HEK293 (cell line): Measurements from ENCODE around the gene RAC3.
A peak's percentile ranks its signal among the peaks of the same experiment; 100 is the strongest.

Experiments used
- CTCF ChIA-PET: fragments of 350-600 bp; formaldehyde crosslinking; extraction: SDS; loops from one replicate; lab custom pipeline; 2021; ENCODE audit warnings: antibody characterized with exemption; lab: Yijun Ruan, JAX
- POLR2A ChIA-PET: fragments of 300-600 bp; formaldehyde crosslinking; extraction: SDS; loops from one replicate; lab custom pipeline; 2020; ENCODE audit warnings: antibody characterized with exemption, inconsistent platforms; lab: Yijun Ruan, JAX
- H3K27ac ChIP-seq: fragments of 200-500 bp; sonication (Bioruptor generic); 2 replicates; pipeline ENCODE4 v1.5.1; 2014; ENCODE audit warnings: low read depth, low read length, control low read depth, inconsistent platforms; ENCODE audit errors: extremely low read depth
- H3K36me3 ChIP-seq, 2 experiments: fragments of 200-500 bp in 1 of 2; sonication (Bioruptor generic) in 1 of 2; 1 replicate in 1 of 2; 2 replicates in 1 of 2; pipeline ENCODE4 v1.5.1; 2014 to 2017; ENCODE audit warnings: inconsistent platforms in 2 of 2, low read length in 2 of 2; ENCODE audit not compliant: control insufficient read depth in 2 of 2, insufficient read depth in 1 of 2
- H3K4me1 ChIP-seq: fragments of 200-500 bp; sonication (Bioruptor generic); 2 replicates; pipeline ENCODE4 v1.5.1; 2014; ENCODE audit warnings: mild to moderate bottlenecking, low read length, inconsistent platforms; ENCODE audit not compliant: control insufficient read depth, insufficient read depth
- H3K4me3 ChIP-seq: 2 replicates; pipeline ENCODE4 v1.5.1; 2011; ENCODE audit warnings: low read depth, mild to moderate bottlenecking, control low read depth, low read length, moderate library complexity
- H3K9me3 ChIP-seq: fragments of 200-500 bp; sonication (Bioruptor generic); 2 replicates; pipeline ENCODE4 v1.5.1; 2014; ENCODE audit warnings: low read depth, low read length, inconsistent platforms; ENCODE audit not compliant: control insufficient read depth, insufficient read depth
- EGR2 ChIP-seq: fragments of 450-650 bp; formaldehyde crosslinking; IDR thresholded peaks from 2 replicates; pipeline ENCODE4 v1.5.1; 2016; ENCODE audit warnings: low read depth, missing biosample characterization, missing genetic modification characterization
- GFI1B ChIP-seq: fragments of 450-650 bp; formaldehyde crosslinking; IDR thresholded peaks from 2 replicates; pipeline ENCODE4 v1.5.1; 2016; ENCODE audit warnings: missing biosample characterization, missing genetic modification characterization
- GLIS2 ChIP-seq: fragments of 450-650 bp; formaldehyde crosslinking; IDR thresholded peaks from 2 replicates; pipeline ENCODE4 v1.5.1; 2016; ENCODE audit warnings: missing biosample characterization, missing genetic modification characterization
- HOXC10 ChIP-seq: sonication (generic); formaldehyde crosslinking; IDR thresholded peaks from 2 replicates; pipeline ENCODE4 v1.8.1; 2023; ENCODE audit warnings: mild to moderate bottlenecking, missing genetic modification reagents
- IKZF3 ChIP-seq: fragments of 450-650 bp; IDR thresholded peaks from 2 replicates; pipeline ENCODE4 v1.5.0; 2018; ENCODE audit warnings: missing biosample characterization, mild to moderate bottlenecking, missing genetic modification characterization, moderate library complexity
- KLF1 ChIP-seq: fragments of 450-650 bp; formaldehyde crosslinking; IDR thresholded peaks from 2 replicates; pipeline ENCODE4 v1.5.1; 2016; ENCODE audit warnings: missing biosample characterization, missing genetic modification characterization
- KLF7 ChIP-seq: fragments of 450-650 bp; formaldehyde crosslinking; IDR thresholded peaks from 2 replicates; pipeline ENCODE4 v1.5.1; 2016; ENCODE audit warnings: missing biosample characterization, missing genetic modification characterization, borderline replicate concordance
- MZF1 ChIP-seq: fragments of 450-650 bp; formaldehyde crosslinking; IDR thresholded peaks from 2 replicates; pipeline ENCODE4 v1.5.1; 2017; ENCODE audit warnings: missing biosample characterization, missing genetic modification characterization, borderline replicate concordance
- OSR2 ChIP-seq: fragments of 450-650 bp; formaldehyde crosslinking; IDR thresholded peaks from 2 replicates; pipeline ENCODE4 v1.5.1; 2016; ENCODE audit warnings: missing biosample characterization, missing genetic modification characterization
- PRDM1 ChIP-seq: fragments of 450-650 bp; formaldehyde crosslinking; IDR thresholded peaks from 2 replicates; pipeline ENCODE4; 2016; ENCODE audit warnings: missing biosample characterization, missing genetic modification characterization
- ZBTB20 ChIP-seq: fragments of 450-650 bp; formaldehyde crosslinking; IDR thresholded peaks from 2 replicates; pipeline ENCODE4 v1.5.1; 2016; ENCODE audit warnings: missing biosample characterization, missing genetic modification characterization
- ZFHX2 ChIP-seq: fragments of 450-650 bp; formaldehyde crosslinking; conservative IDR thresholded peaks from 2 replicates; pipeline ENCODE4 v1.5.1; 2016; ENCODE audit warnings: missing biosample characterization, missing genetic modification characterization
- ZNF174 ChIP-seq: fragments of 450-650 bp; formaldehyde crosslinking; IDR thresholded peaks from 2 replicates; pipeline ENCODE4 v1.5.0; 2017; ENCODE audit warnings: missing biosample characterization, mild to moderate bottlenecking, missing genetic modification characterization
- ZNF248 ChIP-seq: fragments of 450-650 bp; formaldehyde crosslinking; IDR thresholded peaks from 2 replicates; pipeline ENCODE4 v1.5.1; 2017; ENCODE audit warnings: missing biosample characterization, missing genetic modification characterization
- ZNF404 ChIP-seq: fragments of 450-650 bp; formaldehyde crosslinking; IDR thresholded peaks from 2 replicates; pipeline ENCODE4 v1.5.1; 2017; ENCODE audit warnings: missing biosample characterization, missing genetic modification characterization
- ZNF501 ChIP-seq: fragments of 450-650 bp; formaldehyde crosslinking; IDR thresholded peaks from 2 replicates; pipeline ENCODE4 v1.5.1; 2016; ENCODE audit warnings: missing biosample characterization, missing genetic modification characterization
- ZNF549 ChIP-seq: fragments of 450-650 bp; IDR thresholded peaks from 2 replicates; pipeline ENCODE4 v1.5.1; 2018; ENCODE audit warnings: missing biosample characterization, missing genetic modification characterization, mild to moderate bottlenecking, inconsistent platforms, moderate library complexity
- ZNF747 ChIP-seq: fragments of 450-650 bp; formaldehyde crosslinking; IDR thresholded peaks from 2 replicates; pipeline ENCODE4 v1.5.1; 2016; ENCODE audit warnings: missing biosample characterization, missing genetic modification characterization
- ZNF785 ChIP-seq: fragments of 450-650 bp; formaldehyde crosslinking; IDR thresholded peaks from 2 replicates; pipeline ENCODE4 v1.5.1; 2016; ENCODE audit warnings: missing biosample characterization, missing genetic modification characterization
- ZXDB ChIP-seq: fragments of 450-650 bp; formaldehyde crosslinking; IDR thresholded peaks from 2 replicates; pipeline ENCODE4 v1.5.1; 2016; ENCODE audit warnings: missing biosample characterization, missing genetic modification characterization
- TF ChIP-seq, protein P1 (sequence below): fragments of 450-650 bp; formaldehyde crosslinking; IDR thresholded peaks from 2 replicates; pipeline ENCODE4 v1.5.1; 2016; ENCODE audit warnings: missing biosample characterization, missing genetic modification characterization, borderline replicate concordance
- TF ChIP-seq, protein P2 (sequence below): fragments of 450-650 bp; formaldehyde crosslinking; IDR thresholded peaks from 2 replicates; pipeline ENCODE4 v1.5.1; 2017; ENCODE audit warnings: missing biosample characterization, mild to moderate bottlenecking, missing genetic modification characterization, moderate library complexity
- TF ChIP-seq, protein P3 (sequence below): fragments of 450-650 bp; formaldehyde crosslinking; IDR thresholded peaks from 2 replicates; pipeline ENCODE4 v1.5.0; 2017; ENCODE audit warnings: missing biosample characterization, missing genetic modification characterization, borderline replicate concordance
- TF ChIP-seq, protein P4 (sequence below): fragments of 450-650 bp; formaldehyde crosslinking; IDR thresholded peaks from 2 replicates; pipeline ENCODE4 v1.5.1; 2016; ENCODE audit warnings: missing biosample characterization, missing genetic modification characterization
- TF ChIP-seq, protein P5 (sequence below): fragments of 450-650 bp; formaldehyde crosslinking; IDR thresholded peaks from 2 replicates; pipeline ENCODE4 v1.5.1; 2016; ENCODE audit warnings: missing biosample characterization, missing genetic modification characterization

RAC3 gene

DNA sequence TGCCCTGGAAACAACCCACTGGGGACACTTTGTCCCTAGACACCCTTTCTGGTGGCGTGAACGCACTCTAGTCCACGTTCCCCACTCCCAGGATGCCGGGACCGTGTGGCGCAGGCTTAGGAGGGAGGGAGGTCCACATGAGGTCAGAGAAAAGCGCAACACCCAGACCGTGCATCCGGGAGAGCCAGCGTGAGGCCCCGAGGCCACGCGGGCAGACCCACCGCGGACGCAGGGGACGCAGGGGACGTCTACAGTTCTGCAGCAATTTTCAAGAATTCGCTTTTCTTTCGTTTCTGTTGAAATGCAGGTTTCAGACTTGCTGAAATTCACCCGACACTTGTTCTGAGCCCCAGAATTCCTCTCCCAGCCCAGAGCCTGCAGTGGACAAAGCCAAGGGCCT is 15.4 kb downstream of the RAC3 start (continued):
- TF ChIP-seq, protein P1, sequence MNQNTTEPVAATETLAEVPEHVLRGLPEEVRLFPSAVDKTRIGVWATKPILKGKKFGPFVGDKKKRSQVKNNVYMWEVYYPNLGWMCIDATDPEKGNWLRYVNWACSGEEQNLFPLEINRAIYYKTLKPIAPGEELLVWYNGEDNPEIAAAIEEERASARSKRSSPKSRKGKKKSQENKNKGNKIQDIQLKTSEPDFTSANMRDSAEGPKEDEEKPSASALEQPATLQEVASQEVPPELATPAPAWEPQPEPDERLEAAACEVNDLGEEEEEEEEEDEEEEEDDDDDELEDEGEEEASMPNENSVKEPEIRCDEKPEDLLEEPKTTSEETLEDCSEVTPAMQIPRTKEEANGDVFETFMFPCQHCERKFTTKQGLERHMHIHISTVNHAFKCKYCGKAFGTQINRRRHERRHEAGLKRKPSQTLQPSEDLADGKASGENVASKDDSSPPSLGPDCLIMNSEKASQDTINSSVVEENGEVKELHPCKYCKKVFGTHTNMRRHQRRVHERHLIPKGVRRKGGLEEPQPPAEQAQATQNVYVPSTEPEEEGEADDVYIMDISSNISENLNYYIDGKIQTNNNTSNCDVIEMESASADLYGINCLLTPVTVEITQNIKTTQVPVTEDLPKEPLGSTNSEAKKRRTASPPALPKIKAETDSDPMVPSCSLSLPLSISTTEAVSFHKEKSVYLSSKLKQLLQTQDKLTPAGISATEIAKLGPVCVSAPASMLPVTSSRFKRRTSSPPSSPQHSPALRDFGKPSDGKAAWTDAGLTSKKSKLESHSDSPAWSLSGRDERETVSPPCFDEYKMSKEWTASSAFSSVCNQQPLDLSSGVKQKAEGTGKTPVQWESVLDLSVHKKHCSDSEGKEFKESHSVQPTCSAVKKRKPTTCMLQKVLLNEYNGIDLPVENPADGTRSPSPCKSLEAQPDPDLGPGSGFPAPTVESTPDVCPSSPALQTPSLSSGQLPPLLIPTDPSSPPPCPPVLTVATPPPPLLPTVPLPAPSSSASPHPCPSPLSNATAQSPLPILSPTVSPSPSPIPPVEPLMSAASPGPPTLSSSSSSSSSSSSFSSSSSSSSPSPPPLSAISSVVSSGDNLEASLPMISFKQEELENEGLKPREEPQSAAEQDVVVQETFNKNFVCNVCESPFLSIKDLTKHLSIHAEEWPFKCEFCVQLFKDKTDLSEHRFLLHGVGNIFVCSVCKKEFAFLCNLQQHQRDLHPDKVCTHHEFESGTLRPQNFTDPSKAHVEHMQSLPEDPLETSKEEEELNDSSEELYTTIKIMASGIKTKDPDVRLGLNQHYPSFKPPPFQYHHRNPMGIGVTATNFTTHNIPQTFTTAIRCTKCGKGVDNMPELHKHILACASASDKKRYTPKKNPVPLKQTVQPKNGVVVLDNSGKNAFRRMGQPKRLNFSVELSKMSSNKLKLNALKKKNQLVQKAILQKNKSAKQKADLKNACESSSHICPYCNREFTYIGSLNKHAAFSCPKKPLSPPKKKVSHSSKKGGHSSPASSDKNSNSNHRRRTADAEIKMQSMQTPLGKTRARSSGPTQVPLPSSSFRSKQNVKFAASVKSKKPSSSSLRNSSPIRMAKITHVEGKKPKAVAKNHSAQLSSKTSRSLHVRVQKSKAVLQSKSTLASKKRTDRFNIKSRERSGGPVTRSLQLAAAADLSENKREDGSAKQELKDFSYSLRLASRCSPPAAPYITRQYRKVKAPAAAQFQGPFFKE (tag by site-specific recombination): no peak
- TF ChIP-seq ZNF785 (no peak), ZXDB (tag by site-specific recombination) (no peak), ZNF747 (tag by site-specific recombination) (no peak), KLF7 (no peak), ZNF404 (tag by site-specific recombination) (no peak), ZNF549 (no peak), ZNF174 (tag by site-specific recombination) (no peak), OSR2 (tag by site-specific recombination) (no peak)
- TF ChIP-seq, protein P2, sequence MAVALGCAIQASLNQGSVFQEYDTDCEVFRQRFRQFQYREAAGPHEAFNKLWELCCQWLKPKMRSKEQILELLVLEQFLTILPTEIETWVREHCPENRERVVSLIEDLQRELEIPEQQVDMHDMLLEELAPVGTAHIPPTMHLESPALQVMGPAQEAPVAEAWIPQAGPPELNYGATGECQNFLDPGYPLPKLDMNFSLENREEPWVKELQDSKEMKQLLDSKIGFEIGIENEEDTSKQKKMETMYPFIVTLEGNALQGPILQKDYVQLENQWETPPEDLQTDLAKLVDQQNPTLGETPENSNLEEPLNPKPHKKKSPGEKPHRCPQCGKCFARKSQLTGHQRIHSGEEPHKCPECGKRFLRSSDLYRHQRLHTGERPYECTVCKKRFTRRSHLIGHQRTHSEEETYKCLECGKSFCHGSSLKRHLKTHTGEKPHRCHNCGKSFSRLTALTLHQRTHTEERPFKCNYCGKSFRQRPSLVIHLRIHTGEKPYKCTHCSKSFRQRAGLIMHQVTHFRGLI: no peak
- TF ChIP-seq, protein P3, sequence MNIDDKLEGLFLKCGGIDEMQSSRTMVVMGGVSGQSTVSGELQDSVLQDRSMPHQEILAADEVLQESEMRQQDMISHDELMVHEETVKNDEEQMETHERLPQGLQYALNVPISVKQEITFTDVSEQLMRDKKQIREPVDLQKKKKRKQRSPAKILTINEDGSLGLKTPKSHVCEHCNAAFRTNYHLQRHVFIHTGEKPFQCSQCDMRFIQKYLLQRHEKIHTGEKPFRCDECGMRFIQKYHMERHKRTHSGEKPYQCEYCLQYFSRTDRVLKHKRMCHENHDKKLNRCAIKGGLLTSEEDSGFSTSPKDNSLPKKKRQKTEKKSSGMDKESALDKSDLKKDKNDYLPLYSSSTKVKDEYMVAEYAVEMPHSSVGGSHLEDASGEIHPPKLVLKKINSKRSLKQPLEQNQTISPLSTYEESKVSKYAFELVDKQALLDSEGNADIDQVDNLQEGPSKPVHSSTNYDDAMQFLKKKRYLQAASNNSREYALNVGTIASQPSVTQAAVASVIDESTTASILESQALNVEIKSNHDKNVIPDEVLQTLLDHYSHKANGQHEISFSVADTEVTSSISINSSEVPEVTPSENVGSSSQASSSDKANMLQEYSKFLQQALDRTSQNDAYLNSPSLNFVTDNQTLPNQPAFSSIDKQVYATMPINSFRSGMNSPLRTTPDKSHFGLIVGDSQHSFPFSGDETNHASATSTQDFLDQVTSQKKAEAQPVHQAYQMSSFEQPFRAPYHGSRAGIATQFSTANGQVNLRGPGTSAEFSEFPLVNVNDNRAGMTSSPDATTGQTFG (tag by site-specific recombination): no peak

DNA sequence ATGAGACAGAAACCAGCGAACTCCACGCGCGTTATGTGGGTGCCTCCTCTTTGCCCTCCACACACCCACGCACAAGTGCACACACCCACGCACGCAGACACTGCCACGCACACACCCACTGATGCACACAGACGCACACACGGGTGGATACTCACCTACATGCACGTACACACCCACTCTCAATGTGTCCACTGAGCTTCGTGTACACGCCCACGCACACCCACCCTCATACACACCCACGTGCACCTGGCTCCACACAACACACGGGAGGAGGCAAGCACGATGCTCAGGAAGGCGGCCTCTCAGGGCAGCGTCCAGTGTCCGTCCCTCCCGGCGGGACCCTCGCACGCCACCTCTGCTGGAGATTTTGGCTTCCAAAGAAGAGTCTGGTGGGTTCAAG is 15.9 kb downstream of the RAC3 start:
- ChIA-PET CTCF (interaction anchor here (0.6 to 1.1 kb wide), 2 partner anchors 17 to 260 kb away, joined by 3 read pairs; no protein-coding TSS in a partner anchor), POLR2A (interaction anchor here (0.5 to 1.1 kb wide), 2 partner anchors 10 to 540 kb away, joined by 4 to 5 read pairs; partner anchors contain the start of gene DCXR)
- Histone ChIP-seq H3K9me3 (no peaks in the 10 kb centered on the region), H3K4me1 (peaks cover 3% of the 10 kb centered on the region; the same call in 1 of the 2 replicates), H3K36me3 (peaks cover 0 to 49% of the 10 kb centered on the region in 2 experiments; a peak in 1 of 3 replicates), H3K27ac (no peak overlapping the region), H3K4me3 (no peak overlapping the region)
- no peak for TF ChIP-seq GLIS2
- TF ChIP-seq IKZF3 (tag by site-specific recombination): no peak
- no peak for TF ChIP-seq ZNF501 (tag by site-specific recombination)
- TF ChIP-seq KLF1 (tag by site-specific recombination): peak; percentile 91
- TF ChIP-seq ZFHX2: peak; percentile 100
- peak; percentile 100 for TF ChIP-seq EGR2 (tag by site-specific recombination)
- TF ChIP-seq, protein P4, sequence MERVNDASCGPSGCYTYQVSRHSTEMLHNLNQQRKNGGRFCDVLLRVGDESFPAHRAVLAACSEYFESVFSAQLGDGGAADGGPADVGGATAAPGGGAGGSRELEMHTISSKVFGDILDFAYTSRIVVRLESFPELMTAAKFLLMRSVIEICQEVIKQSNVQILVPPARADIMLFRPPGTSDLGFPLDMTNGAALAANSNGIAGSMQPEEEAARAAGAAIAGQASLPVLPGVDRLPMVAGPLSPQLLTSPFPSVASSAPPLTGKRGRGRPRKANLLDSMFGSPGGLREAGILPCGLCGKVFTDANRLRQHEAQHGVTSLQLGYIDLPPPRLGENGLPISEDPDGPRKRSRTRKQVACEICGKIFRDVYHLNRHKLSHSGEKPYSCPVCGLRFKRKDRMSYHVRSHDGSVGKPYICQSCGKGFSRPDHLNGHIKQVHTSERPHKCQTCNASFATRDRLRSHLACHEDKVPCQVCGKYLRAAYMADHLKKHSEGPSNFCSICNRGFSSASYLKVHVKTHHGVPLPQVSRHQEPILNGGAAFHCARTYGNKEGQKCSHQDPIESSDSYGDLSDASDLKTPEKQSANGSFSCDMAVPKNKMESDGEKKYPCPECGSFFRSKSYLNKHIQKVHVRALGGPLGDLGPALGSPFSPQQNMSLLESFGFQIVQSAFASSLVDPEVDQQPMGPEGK (tag by site-specific recombination): no peak
- TF ChIP-seq ZBTB20 (tag by site-specific recombination): no peak
- TF ChIP-seq, protein P5, sequence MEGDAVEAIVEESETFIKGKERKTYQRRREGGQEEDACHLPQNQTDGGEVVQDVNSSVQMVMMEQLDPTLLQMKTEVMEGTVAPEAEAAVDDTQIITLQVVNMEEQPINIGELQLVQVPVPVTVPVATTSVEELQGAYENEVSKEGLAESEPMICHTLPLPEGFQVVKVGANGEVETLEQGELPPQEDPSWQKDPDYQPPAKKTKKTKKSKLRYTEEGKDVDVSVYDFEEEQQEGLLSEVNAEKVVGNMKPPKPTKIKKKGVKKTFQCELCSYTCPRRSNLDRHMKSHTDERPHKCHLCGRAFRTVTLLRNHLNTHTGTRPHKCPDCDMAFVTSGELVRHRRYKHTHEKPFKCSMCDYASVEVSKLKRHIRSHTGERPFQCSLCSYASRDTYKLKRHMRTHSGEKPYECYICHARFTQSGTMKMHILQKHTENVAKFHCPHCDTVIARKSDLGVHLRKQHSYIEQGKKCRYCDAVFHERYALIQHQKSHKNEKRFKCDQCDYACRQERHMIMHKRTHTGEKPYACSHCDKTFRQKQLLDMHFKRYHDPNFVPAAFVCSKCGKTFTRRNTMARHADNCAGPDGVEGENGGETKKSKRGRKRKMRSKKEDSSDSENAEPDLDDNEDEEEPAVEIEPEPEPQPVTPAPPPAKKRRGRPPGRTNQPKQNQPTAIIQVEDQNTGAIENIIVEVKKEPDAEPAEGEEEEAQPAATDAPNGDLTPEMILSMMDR (tag by site-specific recombination): no peak
- TF ChIP-seq GFI1B (tag by site-specific recombination): no peak
- no peak for TF ChIP-seq MZF1 (tag by site-specific recombination)
- TF ChIP-seq ZNF248 (tag by site-specific recombination): no peak
- no peak for TF ChIP-seq HOXC10 (CRISPR knock-in tag)
- no peak for TF ChIP-seq PRDM1 (tag by site-specific recombination)
